ENCODE measurements around the gene SPIRE1.

The SPIRE1 gene

DNA sequence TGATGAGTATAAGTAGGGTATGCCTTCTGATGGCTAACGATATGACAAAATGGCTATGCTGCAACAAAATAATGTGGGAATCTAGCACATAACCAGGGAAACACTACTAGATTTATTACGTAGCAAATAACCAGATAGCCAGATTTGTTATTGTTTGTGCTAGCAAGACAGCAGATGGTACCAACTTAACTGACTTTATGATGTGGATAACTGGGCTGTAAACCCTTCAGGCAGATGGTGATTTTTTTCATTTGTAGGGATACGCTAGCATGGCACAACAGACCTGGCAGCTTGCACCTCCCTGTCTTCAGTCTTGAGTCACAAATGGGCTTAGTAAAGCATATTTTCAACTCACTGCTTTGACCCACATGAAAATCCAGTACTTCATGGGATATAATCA, 201.5 kb downstream of the SPIRE1 start:
- no peak overlapping the region for H3K4me2 ChIP-seq (ENCODE audit: low read depth, low read length, poor library complexity, severe bottlenecking)
- H3K27ac ChIP-seq (ENCODE audit: low read depth, low read length), result no peak overlapping the region
- no peak overlapping the region for H3K4me3 ChIP-seq (ENCODE audit: insufficient read depth, low read length, poor library complexity, severe bottlenecking)
- no peaks in the 10 kb centered on the region for H3K36me3 ChIP-seq (ENCODE audit: low read length)
- TF ChIP-seq EZH2phosphoT487 (conservative IDR thresholded peaks at IDR 0.05; ENCODE audit: low read length), result no peak
- TF ChIP-seq CTCF (IDR thresholded peaks at IDR 0.05; ENCODE audit: insufficient read depth, low read length, poor library complexity, severe bottlenecking), result no peak
- no peak overlapping the region for H2AFZ ChIP-seq (ENCODE audit: low read depth, low read length, severe bottlenecking)
- no peak overlapping the region for H3K9ac ChIP-seq (ENCODE audit: low read length)
- no peaks in the 10 kb centered on the region for H3F3A ChIP-seq (ENCODE audit: insufficient read depth)
- no peaks in the 10 kb centered on the region for H4K20me1 ChIP-seq (ENCODE audit: low read depth, low read length)
- no peaks in the 10 kb centered on the region for H3K27me3 ChIP-seq (ENCODE audit: low read length)
- no peaks in the 10 kb centered on the region for H3K9me2 ChIP-seq (replicated peaks; ENCODE audit: insufficient read depth, low read length)
- no peaks in the 10 kb centered on the region for H3K9me3 ChIP-seq (ENCODE audit: insufficient read depth, low read length)
- H3K79me2 ChIP-seq (ENCODE audit: insufficient read depth, low read length), result no peaks in the 10 kb centered on the region

GRCh38 chr18:12455496-12455895, 202.4 kb downstream of the SPIRE1 start:
- no peak for TF ChIP-seq EZH2phosphoT487 (conservative IDR thresholded peaks at IDR 0.05; ENCODE audit: low read length)
- no peak for TF ChIP-seq CTCF (IDR thresholded peaks at IDR 0.05; ENCODE audit: insufficient read depth, low read length, poor library complexity, severe bottlenecking)
- no peak overlapping the region for H3K4me3 ChIP-seq (ENCODE audit: insufficient read depth, low read length, poor library complexity, severe bottlenecking)
- no peaks in the 10 kb centered on the region for H3K9me3 ChIP-seq (ENCODE audit: insufficient read depth, low read length)
- H3K79me2 ChIP-seq (ENCODE audit: insufficient read depth, low read length), result no peaks in the 10 kb centered on the region
- H3F3A ChIP-seq (ENCODE audit: insufficient read depth), result no peaks in the 10 kb centered on the region
- no peak overlapping the region for H2AFZ ChIP-seq (ENCODE audit: low read depth, low read length, severe bottlenecking)
- no peaks in the 10 kb centered on the region for H3K27me3 ChIP-seq (ENCODE audit: low read length)
- H3K36me3 ChIP-seq (ENCODE audit: low read length), result no peaks in the 10 kb centered on the region
- no peaks in the 10 kb centered on the region for H3K9me2 ChIP-seq (replicated peaks; ENCODE audit: insufficient read depth, low read length)
- H3K4me2 ChIP-seq (ENCODE audit: low read depth, low read length, poor library complexity, severe bottlenecking), result no peak overlapping the region
- H3K27ac ChIP-seq (ENCODE audit: low read depth, low read length), result no peak overlapping the region
- no peaks in the 10 kb centered on the region for H4K20me1 ChIP-seq (ENCODE audit: low read depth, low read length)
- H3K9ac ChIP-seq (ENCODE audit: low read length), result no peak overlapping the region

- TF ChIP-seq EZH2phosphoT487 (conservative IDR thresholded peaks at IDR 0.05; ENCODE audit: low read length), result no peak
- no peak for TF ChIP-seq CTCF (IDR thresholded peaks at IDR 0.05; ENCODE audit: insufficient read depth, low read length, poor library complexity, severe bottlenecking)
- Histone ChIP-seq H3F3A (ENCODE audit: insufficient read depth) (no peaks in the 10 kb centered on the region), H3K9me3 (ENCODE audit: insufficient read depth, low read length) (no peaks in the 10 kb centered on the region), H3K27me3 (ENCODE audit: low read length) (no peaks in the 10 kb centered on the region), H3K4me2 (ENCODE audit: low read depth, low read length, poor library complexity, severe bottlenecking) (no peak overlapping the region), H3K9ac (ENCODE audit: low read length) (no peak overlapping the region), H3K36me3 (ENCODE audit: low read length) (no peaks in the 10 kb centered on the region), H3K79me2 (ENCODE audit: insufficient read depth, low read length) (no peaks in the 10 kb centered on the region), H4K20me1 (ENCODE audit: low read depth, low read length) (no peaks in the 10 kb centered on the region), H3K27ac (ENCODE audit: low read depth, low read length) (no peak overlapping the region), H3K4me3 (ENCODE audit: insufficient read depth, low read length, poor library complexity, severe bottlenecking) (no peak overlapping the region), H2AFZ (ENCODE audit: low read depth, low read length, severe bottlenecking) (no peak overlapping the region), H3K9me2 (replicated peaks; ENCODE audit: insufficient read depth, low read length) (no peaks in the 10 kb centered on the region)
Observed at GRCh38 chr18:12452784-12453183, 205.1 kb downstream of the SPIRE1 start.
